Body of pancreas (tissue), 4 donors: ENCODE results near the gene ZCCHC10.

ENCODE experiments used
- CTCF ChIP-seq, 7 experiments: fragments of 450-650 bp in 4 of 7; fragments of 200-600 bp in 3 of 7; sonication (generic) in 3 of 7; IDR thresholded peaks; one replicate each; pipeline ENCODE4 v1.5.1; 2016 to 2019; ENCODE audit warnings: antibody characterized with exemption in 7 of 7
- POLR2A ChIP-seq, 3 donors: fragments of 450-650 bp; IDR thresholded peaks; one replicate each; pipeline ENCODE4 v1.6.1; 2016; ENCODE audit warnings: antibody characterized with exemption in 3 of 3, mild to moderate bottlenecking in 2 of 3

GRCh38 chr5:133075572-133076536 is 49.5 kb upstream of the ZCCHC10 start:
- TF ChIP-seq POLR2A (IDR thresholded peaks at IDR 0.05) (no peak), CTCF (IDR thresholded peaks at IDR 0.05) (no peak)
